Upper lobe of left lung (tissue), 4 donors: ENCODE measurements around the gene PDLIM4.

Source experiments
- CTCF ChIP-seq, 6 experiments: fragments of 450-650 bp in 4 of 6; fragments of 200-600 bp in 2 of 6; sonication (generic) in 2 of 6; IDR thresholded peaks; one replicate each; pipeline ENCODE4 v1.5.1; 2016 to 2019; ENCODE audit warnings: antibody characterized with exemption in 6 of 6
- EP300 ChIP-seq, 4 donors: sonication (generic); formaldehyde crosslinking; IDR thresholded peaks; one replicate each; pipeline ENCODE4 v1.5.1; 2017; ENCODE audit warnings: antibody characterized with exemption in 4 of 4, control low read depth in 2 of 4
- POLR2A ChIP-seq, 4 donors: fragments of 450-650 bp; IDR thresholded peaks; one replicate each; pipeline ENCODE4 v1.5.1; 2016 to 2017; ENCODE audit warnings: antibody characterized with exemption in 4 of 4, mild to moderate bottlenecking in 2 of 4
- POLR2AphosphoS5 ChIP-seq, 2 donors: sonication (generic); formaldehyde crosslinking; IDR thresholded peaks; one replicate each; pipeline ENCODE4 v1.5.1; 2017; ENCODE audit warnings: antibody characterized with exemption in 2 of 2

GRCh38 chr5:132243366-132243977 is 14.0 kb upstream of the PDLIM4 start:
- TF ChIP-seq POLR2AphosphoS5 (IDR thresholded peaks at IDR 0.05) (no peak), CTCF (IDR thresholded peaks at IDR 0.05) (no peak), POLR2A (IDR thresholded peaks at IDR 0.05) (no peak), EP300 (IDR thresholded peaks at IDR 0.05) (no peak)
